ENCODE measurements around the gene IRF4. TPM values are rescaled to one million over a fixed set of nuclear protein-coding genes. Genes with fewer than 3 reads are reported as not detected.
"Not testable (repeated sequence)": the region's sequence is repeated elsewhere in the genome, so short reads cannot be mapped to it uniquely, and the experiment has no call there.

IRF4 gene
- total RNA-seq, 3 donors from 2014 or later, result 9.1 to 25.2 (median 13.0) TPM

DNA sequence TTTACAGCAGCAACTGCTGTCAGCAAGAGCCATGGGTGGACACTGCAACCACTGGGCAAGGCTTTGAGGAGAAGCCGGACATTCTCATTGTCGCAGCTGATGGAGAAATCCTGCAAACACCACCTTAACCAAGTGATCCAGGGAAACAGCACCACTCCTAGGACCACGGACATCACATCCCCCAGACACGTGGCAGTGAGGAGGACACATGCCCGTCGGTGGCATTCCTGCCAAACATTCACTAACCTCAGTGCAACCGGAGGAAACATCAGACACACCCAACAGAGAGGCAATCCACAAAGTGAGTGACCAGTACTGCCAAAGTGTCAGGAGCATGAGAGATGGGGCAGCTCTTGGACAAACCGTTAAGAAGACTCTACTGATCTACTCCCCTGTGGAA is 16.6 kb upstream of the IRF4 start:
- Histone ChIP-seq H3K4me1 (no peaks in the 10 kb centered on the region), H3K4me3 (no peak overlapping the region), H3K9me3 (peaks cover 0 to 8% of the 10 kb centered on the region in 2 donors), H3K27me3 (peaks cover 5 to 57% of the 10 kb centered on the region in 2 donors), H3K27ac (no peak overlapping the region), H3K36me3 (no peaks in the 10 kb centered on the region)
- DNase-seq (ENCODE audit: low spot score in 2 of 2), result no peak
- TF ChIP-seq CTCF (IDR thresholded peaks at IDR 0.05) (no peak), POLR2AphosphoS5 (IDR thresholded peaks at IDR 0.05) (no peak), POLR2A (IDR thresholded peaks at IDR 0.05) (no peak)
- intact Hi-C loops (cut with DNase I; ENCODE audit: low total_unique reads), result no loop called here

DNA sequence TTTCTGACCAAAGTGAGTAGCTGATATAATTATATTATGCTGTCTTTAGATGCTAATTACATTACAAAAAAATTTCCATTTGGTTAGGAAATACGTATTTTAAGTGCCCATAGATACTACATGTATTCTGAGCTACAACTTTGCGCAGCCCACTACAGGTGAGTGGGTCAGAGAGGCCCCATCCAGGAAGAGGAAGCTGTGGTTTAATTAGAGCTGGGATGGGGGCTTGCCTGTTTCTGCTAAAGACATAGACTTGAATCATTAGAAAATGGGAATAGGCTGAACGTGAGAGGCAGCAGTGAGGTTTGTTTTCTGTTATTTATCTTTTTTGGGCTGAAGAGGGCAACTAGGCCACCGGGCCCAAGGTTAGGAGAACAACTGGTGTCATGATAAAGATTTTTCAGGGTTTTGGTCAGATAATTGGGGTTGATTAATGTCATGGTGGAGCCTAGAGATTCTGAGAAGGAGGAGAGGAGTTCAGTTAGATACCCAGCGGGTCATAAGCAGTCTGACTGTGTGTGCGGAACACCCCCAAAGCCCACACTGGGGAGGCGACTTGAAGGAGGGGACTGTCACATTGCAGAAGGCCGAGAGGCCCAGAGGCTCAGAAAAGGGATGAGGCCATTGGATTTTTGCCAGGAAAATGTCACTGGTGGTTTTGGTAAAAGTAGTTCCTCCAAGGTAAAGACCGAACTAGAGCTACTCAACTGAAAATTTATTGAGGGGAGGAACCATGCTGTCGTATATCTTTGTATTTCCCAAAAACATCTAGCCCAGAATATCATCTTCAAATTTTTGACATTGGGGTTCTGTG is 14.5 kb upstream of the IRF4 start:
- Histone ChIP-seq H3K4me1 (no peaks in the 10 kb centered on the region), H3K27ac (no peak overlapping the region), H3K27me3 (peaks cover 5 to 60% of the 10 kb centered on the region in 2 donors), H3K36me3 (no peaks in the 10 kb centered on the region), H3K9me3 (peaks cover 0 to 8% of the 10 kb centered on the region in 2 donors), H3K4me3 (no peak overlapping the region)
- TF ChIP-seq CTCF (IDR thresholded peaks at IDR 0.05), result no peak
- TF ChIP-seq POLR2AphosphoS5 (IDR thresholded peaks at IDR 0.05), result no peak
- DNase-seq (ENCODE audit: low spot score in 2 of 2), result no peak
- intact Hi-C loops (cut with DNase I; ENCODE audit: low total_unique reads), result no loop called here

- DNase-seq (ENCODE audit: low spot score in 2 of 2); H3K36me3 ChIP-seq; H3K9me3 ChIP-seq; H3K4me1 ChIP-seq; intact Hi-C loops (cut with DNase I; ENCODE audit: low total_unique reads); H3K4me3 ChIP-seq; H3K27ac ChIP-seq: not testable (repeated sequence)
- peaks cover 5 to 61% of the 10 kb centered on the region in 2 donors for H3K27me3 ChIP-seq
Measured at GRCh38 chr6:377641-378020, 13.9 kb upstream of the IRF4 start.

DNA sequence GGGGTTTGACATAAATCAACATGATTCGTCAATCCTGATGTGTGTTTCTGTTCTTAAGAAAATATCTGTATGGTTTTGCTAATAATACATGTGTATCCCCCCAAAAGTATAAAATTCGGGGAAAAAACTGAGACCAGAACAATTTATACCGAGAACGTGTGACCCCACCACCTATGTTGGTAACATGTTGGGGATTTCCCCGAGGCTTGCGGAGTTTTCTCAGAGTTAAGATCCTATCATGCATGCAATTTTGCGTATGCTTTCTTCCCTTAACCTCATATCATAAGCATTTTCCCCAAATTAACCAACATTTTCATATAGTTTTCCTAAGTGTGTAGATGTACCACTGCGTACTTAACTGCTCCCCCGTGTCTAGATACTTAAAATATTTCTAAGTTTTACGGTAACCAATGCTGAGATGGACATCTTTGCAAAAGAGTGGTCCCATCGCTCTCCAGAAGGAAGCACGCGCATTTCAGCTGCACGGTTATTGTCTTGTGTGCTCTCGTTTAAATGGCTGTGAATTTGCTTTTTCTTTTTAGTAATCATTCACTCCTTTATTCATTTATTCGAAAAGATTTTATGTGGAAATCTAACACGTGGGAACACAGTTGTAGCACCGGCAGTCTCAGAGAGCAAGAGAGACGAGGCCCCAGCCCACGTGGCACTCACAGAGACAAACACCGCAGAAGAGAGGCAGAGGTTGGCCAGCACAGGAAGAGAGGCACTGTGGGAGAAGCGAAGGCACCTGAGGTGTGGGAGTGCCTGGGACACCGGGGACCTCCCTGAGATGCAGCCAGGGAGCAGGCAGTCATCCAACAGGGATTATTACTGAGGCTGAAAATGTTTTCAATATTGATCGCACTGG is 13.2 kb upstream of the IRF4 start:
- DNase-seq (ENCODE audit: low spot score in 2 of 2), result no peak
- no peaks in the 10 kb centered on the region for H3K4me1 ChIP-seq
- H3K36me3 ChIP-seq, result no peaks in the 10 kb centered on the region
- intact Hi-C loops (cut with DNase I; ENCODE audit: low total_unique reads), result no loop called here
- H3K27me3 ChIP-seq, result peaks cover 3 to 57% of the 10 kb centered on the region in 2 donors
- no peak overlapping the region for H3K27ac ChIP-seq
- peaks cover 0 to 8% of the 10 kb centered on the region in 2 donors for H3K9me3 ChIP-seq
- no peak for TF ChIP-seq CTCF (IDR thresholded peaks at IDR 0.05)
- no peak overlapping the region for H3K4me3 ChIP-seq

DNA sequence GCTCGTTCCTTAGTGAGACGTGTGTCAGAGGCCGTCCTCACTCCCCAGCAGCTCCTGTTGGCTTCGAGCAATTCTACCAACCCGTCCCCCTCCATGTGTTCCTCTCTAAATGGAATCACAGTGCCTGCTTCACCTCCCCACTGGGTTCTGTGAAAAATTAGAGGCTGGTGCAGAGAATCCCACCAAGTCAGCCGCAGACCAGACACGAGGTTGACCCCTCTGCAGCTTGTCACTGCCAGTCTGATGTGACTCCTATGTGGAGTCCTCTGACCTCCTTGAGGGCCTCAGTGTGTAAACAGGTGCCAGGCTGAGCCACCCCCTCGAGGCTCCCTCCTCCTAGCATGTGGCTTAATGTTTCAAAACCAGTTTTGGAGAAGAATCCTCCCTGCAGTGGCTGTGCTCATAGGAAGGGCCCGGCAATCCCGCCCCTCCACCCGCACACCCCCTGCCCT is 12.6 kb upstream of the IRF4 start:
- Histone ChIP-seq H3K4me1 (no peaks in the 10 kb centered on the region), H3K27me3 (peaks cover 1 to 52% of the 10 kb centered on the region in 2 donors), H3K36me3 (no peaks in the 10 kb centered on the region), H3K4me3 (no peak overlapping the region), H3K9me3 (peaks cover 0 to 5% of the 10 kb centered on the region in 2 donors), H3K27ac (no peak overlapping the region)
- no peak for TF ChIP-seq POLR2A (IDR thresholded peaks at IDR 0.05)
- TF ChIP-seq POLR2AphosphoS5 (IDR thresholded peaks at IDR 0.05), result no peak
- no peak for TF ChIP-seq CTCF (IDR thresholded peaks at IDR 0.05)
- DNase-seq (ENCODE audit: low spot score in 2 of 2), result no peak
- intact Hi-C loops (cut with DNase I; ENCODE audit: low total_unique reads), result no loop called here

Measured in breast epithelium (tissue), 4 donors.